H9 (cell line): Measurements from ENCODE around the gene NUDT21. TPM values are rescaled to one million over a fixed set of nuclear protein-coding genes. Genes with fewer than 3 reads are reported as not detected.

ENCODE experiments used
- DNase-seq: peaks from one replicate; pipeline ENCODE4 v3.0.0-alpha.2; 2017
- H2AFZ ChIP-seq: one replicate; pipeline ENCODE4 v1.6.1; 2013; ENCODE audit warnings: mild to moderate bottlenecking, low read length, control low read depth, moderate library complexity
- H2AK5ac ChIP-seq: 2 replicates; pipeline ENCODE4 v1.6.1; 2013; ENCODE audit warnings: low read length, control low read depth, mixed read lengths; ENCODE audit not compliant: insufficient read length
- H2BK120ac ChIP-seq: one replicate; pipeline ENCODE4 v1.6.1; 2013; ENCODE audit warnings: low read depth, mild to moderate bottlenecking, low read length, control low read depth, inconsistent platforms; ENCODE audit not compliant: poor library complexity, severe bottlenecking
- H2BK12ac ChIP-seq: 2 replicates; pipeline ENCODE4 v1.6.1; 2013; ENCODE audit warnings: low read length, control low read depth, mixed read lengths, low read depth; ENCODE audit not compliant: insufficient read length
- H2BK15ac ChIP-seq: 2 replicates; pipeline ENCODE4 v1.6.1; 2013; ENCODE audit warnings: low read depth, low read length, control low read depth
- H2BK20ac ChIP-seq: one replicate; pipeline ENCODE4 v1.6.1; 2013; ENCODE audit warnings: low read depth, mild to moderate bottlenecking, low read length, control low read depth, inconsistent platforms; ENCODE audit not compliant: poor library complexity, severe bottlenecking
- H2BK5ac ChIP-seq: 2 replicates; pipeline ENCODE4 v1.6.1; 2013; ENCODE audit warnings: low read length, control low read depth, mixed read lengths; ENCODE audit not compliant: insufficient read length
- H3K14ac ChIP-seq: 2 replicates; pipeline ENCODE4 v1.6.1; 2013; ENCODE audit warnings: low read length, control low read depth; ENCODE audit not compliant: insufficient read depth
- H3K18ac ChIP-seq: 2 replicates; pipeline ENCODE4 v1.6.1; 2013; ENCODE audit warnings: low read depth, mild to moderate bottlenecking, mixed read lengths, low read length, control low read depth; ENCODE audit not compliant: insufficient read length
- H3K23ac ChIP-seq: 2 replicates; pipeline ENCODE4 v1.6.1; 2013; ENCODE audit warnings: low read length, control low read depth, mixed read lengths, low read depth; ENCODE audit not compliant: insufficient read length
- H3K23me2 ChIP-seq: 2 replicates; pipeline ENCODE4 v1.6.1; 2013; ENCODE audit warnings: low read depth, mild to moderate bottlenecking, mixed read lengths, low read length, control low read depth; ENCODE audit not compliant: insufficient read length, poor library complexity, severe bottlenecking
- H3K27ac ChIP-seq: 2 replicates; pipeline ENCODE4 v1.5.1; 2013; ENCODE audit warnings: low read length, control low read depth, mixed read lengths, low read depth; ENCODE audit not compliant: insufficient read length
- H3K27me3 ChIP-seq: 2 replicates; pipeline ENCODE4 v1.6.1; 2013; ENCODE audit warnings: low read length, control low read depth, inconsistent platforms; ENCODE audit not compliant: insufficient read depth
- H3K4ac ChIP-seq: 2 replicates; pipeline ENCODE4 v1.6.1; 2013; ENCODE audit warnings: low read depth, mild to moderate bottlenecking, control low read depth, inconsistent platforms, low read length, moderate library complexity
- H3K4me1 ChIP-seq: 2 replicates; pipeline ENCODE4 v1.6.1; 2013; ENCODE audit warnings: low read length, control low read depth, inconsistent platforms; ENCODE audit not compliant: insufficient read depth
- H3K4me2 ChIP-seq: 2 replicates; pipeline ENCODE4 v1.6.1; 2013; ENCODE audit warnings: low read length, control low read depth, mixed read lengths; ENCODE audit not compliant: insufficient read length, insufficient read depth
- H3K56ac ChIP-seq: 2 replicates; pipeline ENCODE4 v1.6.1; 2013; ENCODE audit warnings: low read depth, mild to moderate bottlenecking, mixed read lengths, low read length, control low read depth; ENCODE audit not compliant: insufficient read length
- H3K79me1 ChIP-seq: 2 replicates; pipeline ENCODE4 v1.6.1; 2013; ENCODE audit warnings: low read depth, mild to moderate bottlenecking, moderate library complexity, low read length, control low read depth, inconsistent platforms; ENCODE audit not compliant: insufficient read depth, poor library complexity, severe bottlenecking
- H3K79me2 ChIP-seq: 2 replicates; pipeline ENCODE4 v1.6.1; 2013; ENCODE audit warnings: low read length, control low read depth, inconsistent platforms; ENCODE audit not compliant: insufficient read depth
- H3K9ac ChIP-seq: 2 replicates; pipeline ENCODE4 v1.6.1; 2013; ENCODE audit warnings: low read length, control low read depth, mixed read lengths; ENCODE audit not compliant: insufficient read length; ENCODE audit errors: extremely low read depth
- H3K9me3 ChIP-seq: one replicate; pipeline ENCODE4 v1.6.1; 2013; ENCODE audit warnings: low read depth, low read length, inconsistent platforms; ENCODE audit not compliant: control insufficient read depth
- H3T11ph ChIP-seq: one replicate; pipeline ENCODE4 v1.6.1; 2013; ENCODE audit warnings: mild to moderate bottlenecking, low read length, control low read depth, inconsistent platforms
- H4K20me1 ChIP-seq: one replicate; pipeline ENCODE4 v1.6.1; 2013; ENCODE audit not compliant: control insufficient read depth, insufficient read length, insufficient read depth
- H4K5ac ChIP-seq: 2 replicates; pipeline ENCODE4 v1.6.1; 2013; ENCODE audit warnings: low read depth, mild to moderate bottlenecking, mixed read lengths, low read length, control low read depth; ENCODE audit not compliant: insufficient read length
- H4K8ac ChIP-seq: replicated peaks from 2 replicates; pipeline ENCODE4 v1.6.1; 2013; ENCODE audit warnings: low read length, control low read depth, mixed read lengths, low read depth; ENCODE audit not compliant: insufficient read length
- H4K91ac ChIP-seq: 2 replicates; pipeline ENCODE4 v1.6.1; 2013; ENCODE audit warnings: low read depth, mild to moderate bottlenecking, moderate library complexity, mixed read lengths, low read length, control low read depth; ENCODE audit not compliant: insufficient read length
- H3K27ac Mint-ChIP-seq, 3 experiments: 2 replicates in 2 of 3; 3 replicates in 1 of 3; pipeline ENCODE4 v1.8.0; 2020 to 2021; ENCODE audit warnings: mixed read lengths in 3 of 3, mild to moderate bottlenecking in 1 of 3, moderate library complexity in 1 of 3
- H3K27me3 Mint-ChIP-seq: 2 replicates; pipeline ENCODE4 v1.8.0; 2021; ENCODE audit warnings: low read depth, mild to moderate bottlenecking, moderate library complexity, mixed read lengths
- H3K36me3 Mint-ChIP-seq, 3 experiments: 2 replicates in 2 of 3; 3 replicates in 1 of 3; pipeline ENCODE4 v1.8.0; 2020 to 2021; ENCODE audit warnings: low read depth in 3 of 3, mixed read lengths in 3 of 3; ENCODE audit not compliant: insufficient read depth in 1 of 3
- H3K4me1 Mint-ChIP-seq, 2 experiments: 2 replicates each; pipeline ENCODE4 v1.8.0; 2020; ENCODE audit warnings: mixed read lengths in 2 of 2
- H3K4me3 Mint-ChIP-seq, 2 experiments: 2 replicates in 1 of 2; 3 replicates in 1 of 2; pipeline ENCODE4 v1.8.0; 2020 to 2021; ENCODE audit warnings: mild to moderate bottlenecking in 2 of 2, mixed read lengths in 2 of 2, moderate library complexity in 1 of 2
- H3K9me3 Mint-ChIP-seq, 2 experiments: 2 replicates in 1 of 2; 3 replicates in 1 of 2; pipeline ENCODE4 v1.8.0; 2020; ENCODE audit warnings: mild to moderate bottlenecking in 2 of 2, mixed read lengths in 2 of 2, moderate library complexity in 1 of 2
- CTCF ChIP-seq: fragments of 200-600 bp; sonication (generic); conservative IDR thresholded peaks from 3 replicates; pipeline ENCODE4 v1.8.0; 2021; ENCODE audit warnings: antibody characterized with exemption, mild to moderate bottlenecking
- total RNA-seq: library from RNA; stranded (reverse); gene quantifications from 2 replicates; pipeline ENCODE4 v1.2.1, GENCODE V29; 2021

Gene NUDT21
- total RNA-seq, 1 experiment from 2014 or later: 276 TPM

GRCh38 chr16:56483394-56483793, 32.3 kb upstream of the NUDT21 start:
- Histone ChIP-seq H2BK120ac (no peak overlapping the region), H2BK5ac (no peak overlapping the region), H3K27me3 (no peaks in the 10 kb centered on the region), H4K20me1 (peaks cover 2% of the 10 kb centered on the region), H2BK12ac (no peak overlapping the region), H4K5ac (no peak overlapping the region), H3K4me1 (no peaks in the 10 kb centered on the region), H2AFZ (no peak overlapping the region), H3K4ac (no peak overlapping the region), H3K18ac (no peak overlapping the region), H2BK15ac (no peak overlapping the region), H3K56ac (no peak overlapping the region), H3K23ac (no peak overlapping the region), H3K9ac (no peak overlapping the region), H3K79me2 (no peaks in the 10 kb centered on the region), H3K79me1 (no peaks in the 10 kb centered on the region), H2BK20ac (no peak overlapping the region), H2AK5ac (no peak overlapping the region), H3K9me3 (no peaks in the 10 kb centered on the region), H4K91ac (no peak overlapping the region), H3K4me2 (no peak overlapping the region), H3K27ac (no peak overlapping the region), H4K8ac (no peak overlapping the region), H3K14ac (no peak overlapping the region), H3K23me2 (no peaks in the 10 kb centered on the region), H3T11ph (no peak overlapping the region)
- peaks cover 0 to 10% (median 0%) of the 10 kb centered on the region in 3 experiments; a peak in 3 of 7 replicates for H3K36me3 Mint-ChIP-seq
- TF ChIP-seq CTCF: no peak
- no peaks in the 10 kb centered on the region for H3K9me3 Mint-ChIP-seq
- no peaks in the 10 kb centered on the region for H3K27me3 Mint-ChIP-seq
- H3K4me3 Mint-ChIP-seq: no peak overlapping the region
- DNase-seq: no peak
- no peak overlapping the region for H3K27ac Mint-ChIP-seq
- H3K4me1 Mint-ChIP-seq: peaks cover 5% of the 10 kb centered on the region in 2 experiments
